ENCODE data around the gene ATP10B.

The ATP10B gene

DNA sequence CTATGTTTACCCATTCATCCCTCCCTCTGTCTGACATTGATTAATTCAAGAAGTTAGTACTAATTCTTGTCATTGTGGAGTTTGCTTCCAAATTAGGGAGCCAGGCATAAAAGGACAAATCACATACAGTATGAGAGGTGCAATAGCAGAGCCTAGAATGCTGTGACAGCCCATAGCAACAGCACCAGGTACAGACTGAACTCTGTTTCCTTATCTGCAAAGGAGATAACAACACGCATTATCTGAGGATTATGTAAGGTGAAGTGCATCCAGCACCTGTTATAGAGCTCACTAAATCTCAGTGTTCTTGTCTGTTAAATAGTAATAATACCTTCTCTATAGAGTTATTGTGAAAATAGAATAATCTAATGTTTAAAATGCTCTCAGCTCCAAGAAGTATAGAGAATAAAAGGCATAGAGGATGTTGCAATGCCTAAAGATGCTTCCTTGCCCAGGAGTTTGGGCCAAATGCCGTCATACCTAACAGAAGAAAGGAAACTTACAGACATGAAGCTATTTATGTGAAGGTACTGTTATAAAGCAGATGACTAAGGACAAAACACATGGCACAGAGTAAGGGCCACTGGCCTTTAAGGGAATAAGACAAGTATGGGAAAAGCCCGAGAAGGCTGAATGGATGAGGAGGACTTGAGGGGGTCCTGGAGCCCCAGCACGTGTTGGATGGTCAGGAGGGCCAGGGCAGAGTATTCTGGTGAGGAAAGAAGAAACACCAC lies 214.5 kb downstream of the ATP10B start:
- no peak for DNase-seq (ENCODE audit: low spot score)

DNA sequence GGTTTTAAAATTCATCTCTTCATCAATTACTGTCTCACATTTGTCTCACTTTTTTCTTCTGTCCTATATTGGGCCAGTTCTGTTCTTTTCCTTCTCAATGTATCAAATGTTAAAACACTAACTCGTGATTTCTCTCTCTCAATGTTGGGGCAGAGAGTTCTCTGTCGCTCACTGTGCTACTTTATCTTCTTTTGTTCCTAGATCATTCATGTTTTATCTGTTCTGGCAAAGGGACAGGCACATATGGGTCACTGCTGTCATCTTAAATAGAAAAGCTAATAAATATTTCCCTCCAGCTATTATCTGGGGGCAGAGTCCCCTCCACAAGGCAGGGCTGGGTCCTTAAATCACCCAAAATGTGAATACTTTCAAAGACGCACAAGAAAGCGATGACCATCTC lies 216.3 kb downstream of the ATP10B start:
- no peak for DNase-seq (ENCODE audit: low spot score)

DNA sequence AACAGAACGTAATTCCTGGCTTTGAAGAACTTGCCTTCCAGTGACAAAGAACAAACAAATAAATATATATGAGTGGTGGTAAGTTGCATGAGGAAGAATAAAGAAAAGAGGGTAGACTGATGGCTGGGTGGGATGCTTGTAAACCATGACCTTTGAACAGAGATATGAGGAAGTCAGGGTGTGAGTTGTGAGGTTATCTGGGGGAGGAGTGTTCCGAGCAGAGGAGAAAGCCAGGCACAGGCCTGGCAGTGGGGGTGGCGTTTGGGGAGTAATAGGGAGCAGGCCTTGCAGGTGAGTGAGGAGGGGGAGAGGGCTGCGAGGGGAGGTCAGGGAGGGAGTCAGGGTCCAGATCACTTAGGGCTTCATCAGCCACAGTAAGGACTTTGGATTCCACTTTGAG lies 217.0 kb downstream of the ATP10B start:
- DNase-seq (ENCODE audit: low spot score): peak; percentile 43

DNA sequence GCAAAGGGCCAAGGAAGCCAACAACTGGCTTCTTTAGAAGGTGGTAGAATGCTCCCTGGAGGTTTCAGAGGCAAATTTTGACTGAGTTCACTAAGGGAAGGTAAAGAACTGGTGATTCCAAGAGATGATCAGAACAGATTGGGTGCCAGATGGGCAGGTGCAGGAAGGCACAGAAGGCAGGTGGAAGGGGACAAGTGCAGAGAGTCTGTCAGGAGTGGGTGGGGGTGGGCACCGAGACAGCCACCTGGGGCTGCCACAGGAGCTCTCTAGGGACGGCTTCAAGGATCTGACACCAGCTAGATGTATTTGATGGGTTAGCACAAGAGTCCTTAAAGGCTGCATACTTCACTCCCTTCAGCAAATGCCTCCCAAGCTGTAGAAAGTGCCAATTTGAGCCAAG lies 223.0 kb downstream of the ATP10B start:
- no peak for DNase-seq (ENCODE audit: low spot score)

DNA sequence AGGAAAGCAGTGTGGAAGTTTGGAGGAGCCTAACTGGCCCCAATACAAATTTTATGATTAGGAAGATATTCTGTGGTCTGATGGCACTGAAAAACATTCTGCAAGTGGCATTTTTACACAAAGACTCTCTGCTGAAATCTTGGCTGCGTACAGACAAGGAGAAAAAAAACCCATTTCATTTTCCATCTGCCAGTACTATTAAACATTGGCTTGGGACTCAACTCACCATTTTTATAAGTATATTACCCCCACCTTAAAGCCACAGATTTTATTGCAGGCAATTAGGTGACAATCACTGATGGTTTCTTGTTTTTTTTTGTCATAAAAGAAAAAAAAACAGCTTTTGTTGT lies 223.4 kb downstream of the ATP10B start:
- no peak for DNase-seq (ENCODE audit: low spot score)

DNA sequence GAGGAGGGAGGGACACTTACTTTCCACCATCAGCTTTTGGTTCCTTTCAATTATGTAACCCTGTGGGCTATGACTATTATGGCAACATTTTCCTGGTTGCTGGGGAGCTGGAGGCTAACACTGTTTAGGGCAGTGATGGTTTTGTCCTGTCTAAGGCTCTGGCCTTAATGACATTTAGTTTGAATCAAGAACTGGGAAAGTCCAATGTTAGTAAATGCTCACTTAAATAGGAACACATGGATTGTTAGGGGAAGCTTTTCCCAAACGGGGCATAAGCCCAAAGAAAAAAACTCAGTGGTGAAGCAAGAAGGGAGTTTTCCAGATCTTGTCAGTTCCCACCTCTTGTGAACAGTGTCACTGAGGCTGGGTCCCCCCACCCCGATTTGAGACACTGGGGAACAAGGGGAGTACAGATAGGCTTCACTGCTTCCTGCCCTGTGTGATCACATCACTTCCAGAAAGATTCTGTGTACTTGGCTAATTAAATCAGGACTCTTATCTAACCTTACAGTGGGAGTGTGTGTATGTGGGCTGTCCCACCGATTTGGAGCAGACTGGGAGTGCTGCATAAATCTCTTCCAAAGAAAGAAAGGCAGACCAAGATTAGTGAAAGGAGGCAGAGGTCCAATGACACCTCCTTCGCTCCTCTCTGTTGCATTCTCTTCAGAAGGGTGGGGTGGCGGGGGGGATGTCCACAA lies 223.9 kb downstream of the ATP10B start:
- DNase-seq (ENCODE audit: low spot score): no peak

DNA sequence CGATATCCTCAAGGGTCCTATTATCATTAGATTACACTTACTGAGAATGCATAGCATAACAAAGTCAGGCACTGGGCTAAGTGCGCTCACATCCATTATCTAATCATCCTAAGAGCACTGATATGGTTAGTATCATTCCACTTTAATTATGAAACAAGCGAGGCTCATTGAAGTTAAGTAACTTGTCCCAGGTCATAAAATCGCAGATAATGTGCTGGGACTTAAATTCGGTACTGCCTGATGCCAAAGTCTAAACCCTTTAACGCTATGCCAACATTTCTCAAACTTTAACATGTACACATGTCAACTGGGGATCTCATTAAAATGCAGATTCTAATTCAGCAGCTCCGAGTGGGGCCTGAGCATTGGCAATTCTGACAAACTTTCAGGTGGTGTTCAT lies 225.7 kb downstream of the ATP10B start:
- no peak for DNase-seq (ENCODE audit: low spot score)

DNA sequence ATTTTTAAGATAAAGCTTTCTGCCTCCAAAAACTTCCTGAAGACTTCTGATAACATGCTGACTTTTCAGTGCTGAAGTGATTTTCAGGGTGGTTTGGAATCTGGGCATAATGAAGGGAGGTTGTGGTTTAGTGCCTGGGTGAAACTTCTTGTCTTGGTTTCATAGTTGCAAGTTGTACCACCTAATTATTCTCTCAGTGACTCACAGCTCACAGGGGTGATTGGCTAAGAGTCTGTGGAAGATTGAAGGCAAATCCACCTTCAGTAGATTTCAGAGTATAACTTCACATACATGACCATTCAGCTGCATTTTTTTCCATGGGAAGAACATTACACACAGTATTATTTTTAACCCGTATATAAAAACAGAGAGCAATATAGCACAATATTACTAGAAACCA lies 230.5 kb downstream of the ATP10B start:
- DNase-seq (ENCODE audit: low spot score): no peak

DNA sequence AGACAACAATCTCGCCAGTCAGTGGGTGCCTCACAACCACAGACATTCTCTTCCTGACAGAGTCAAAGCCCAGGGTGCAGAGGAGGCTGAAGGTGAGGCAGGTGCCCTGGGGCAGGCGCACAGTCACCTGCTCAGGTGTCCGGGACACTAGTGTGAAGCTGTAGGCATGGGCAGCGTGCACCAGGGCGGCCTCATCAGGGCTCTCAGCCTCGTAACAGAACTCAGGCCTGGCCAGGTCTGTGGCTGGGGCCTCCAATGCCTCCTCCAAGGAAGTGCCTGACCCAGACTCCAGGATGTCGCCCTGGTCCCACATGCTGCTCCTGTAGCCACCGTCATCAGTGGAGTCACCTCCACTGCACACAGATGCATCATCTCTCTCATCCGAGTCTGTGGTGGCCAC lies 231.6 kb downstream of the ATP10B start:
- DNase-seq (ENCODE audit: low spot score): no peak

DNA sequence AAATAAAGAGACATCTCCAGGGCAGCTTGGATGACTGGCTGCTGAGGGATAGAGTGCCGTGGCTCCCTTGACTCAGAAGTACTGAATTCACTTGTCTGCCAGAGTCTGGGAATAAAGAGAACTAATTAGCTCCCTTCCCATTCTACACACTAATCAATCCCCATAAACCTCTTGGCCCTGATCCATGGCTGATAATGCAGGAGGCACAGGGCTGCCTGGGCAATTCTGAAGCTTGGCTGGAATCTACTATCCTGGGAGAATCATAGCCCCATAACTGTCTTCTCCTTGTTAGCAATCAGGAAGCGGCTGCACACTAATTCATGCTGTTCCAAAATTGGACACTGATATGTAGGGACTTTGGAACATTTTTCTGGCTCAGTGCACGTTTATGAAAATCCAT lies 232.6 kb downstream of the ATP10B start:
- DNase-seq (ENCODE audit: low spot score): no peak

DNA sequence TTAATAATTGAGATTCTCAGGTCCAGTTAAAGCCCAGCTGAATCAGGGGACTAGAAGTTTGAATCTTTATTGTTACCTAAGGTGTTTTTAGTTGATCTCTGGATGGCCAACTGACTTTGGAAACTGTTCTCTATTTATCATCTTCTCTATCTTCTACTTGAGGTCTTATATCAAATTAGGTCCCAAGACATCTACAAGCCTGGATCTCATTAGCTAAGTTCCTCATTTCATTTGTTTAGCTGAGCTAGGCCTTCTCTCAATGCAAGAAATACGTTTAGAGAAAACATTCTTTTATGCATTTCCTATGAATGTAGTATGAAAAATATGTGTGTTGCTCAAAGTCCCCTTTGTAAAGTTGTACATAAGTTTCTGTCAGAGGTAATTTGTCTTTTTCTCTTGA lies 233.7 kb downstream of the ATP10B start:
- DNase-seq (ENCODE audit: low spot score): no peak

DNA sequence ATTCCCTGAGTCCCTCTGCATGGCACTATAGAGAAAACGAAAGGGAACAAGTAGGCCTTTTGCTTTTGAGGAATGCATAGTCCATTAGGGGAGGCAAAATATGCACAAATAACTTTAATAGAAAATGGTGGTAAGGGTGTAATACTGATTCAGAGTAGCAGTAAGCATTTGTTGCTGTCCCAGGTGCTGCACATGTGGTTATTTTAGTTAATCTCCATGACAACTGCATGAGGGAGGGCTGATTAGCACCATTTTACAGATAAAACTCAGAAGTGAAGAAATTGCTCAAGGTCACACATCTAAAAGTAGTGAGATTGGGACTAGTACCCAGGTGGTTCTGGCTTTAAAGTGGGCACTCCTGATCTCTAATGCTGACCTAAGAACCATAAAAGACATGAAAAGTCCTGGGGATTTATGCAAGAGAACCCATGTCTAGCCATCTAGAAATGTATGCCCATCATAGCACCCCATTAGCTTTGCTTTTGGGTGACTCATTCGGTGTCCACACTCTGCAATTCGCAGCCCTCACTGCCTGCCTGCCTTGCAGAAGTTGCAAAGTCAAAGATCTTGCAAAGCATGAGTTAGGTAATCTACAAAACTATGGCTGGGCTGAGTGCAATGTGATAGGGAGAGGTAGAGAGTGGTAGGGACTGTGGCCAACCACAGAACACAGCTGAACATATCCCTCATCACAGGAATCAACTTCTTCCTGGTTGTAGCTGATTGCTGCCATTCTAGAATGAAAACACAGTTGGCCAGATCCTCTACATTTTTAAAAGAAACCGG lies 235.1 kb downstream of the ATP10B start:
- no peak for DNase-seq (ENCODE audit: low spot score)

DNA sequence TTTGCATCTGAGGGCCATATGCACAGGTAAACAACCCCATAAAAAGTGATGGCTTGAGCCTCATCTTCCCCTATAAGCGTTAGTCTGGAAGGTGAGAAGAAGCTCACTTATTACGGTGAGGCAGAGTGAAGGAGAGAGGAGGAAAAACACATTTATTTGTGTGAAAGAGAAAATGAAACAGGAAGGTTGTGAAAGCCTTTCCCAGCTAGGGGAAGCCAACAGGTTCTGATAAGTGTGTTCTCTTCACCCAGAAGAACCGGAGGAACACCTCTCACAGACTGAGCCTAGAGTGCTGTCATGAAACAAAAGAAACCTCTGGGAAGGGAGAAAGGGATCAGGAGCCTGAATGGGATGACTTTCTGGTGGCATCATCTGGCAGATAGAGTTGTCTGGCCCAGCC lies 237.9 kb downstream of the ATP10B start:
- no peak for DNase-seq (ENCODE audit: low spot score)

DNA sequence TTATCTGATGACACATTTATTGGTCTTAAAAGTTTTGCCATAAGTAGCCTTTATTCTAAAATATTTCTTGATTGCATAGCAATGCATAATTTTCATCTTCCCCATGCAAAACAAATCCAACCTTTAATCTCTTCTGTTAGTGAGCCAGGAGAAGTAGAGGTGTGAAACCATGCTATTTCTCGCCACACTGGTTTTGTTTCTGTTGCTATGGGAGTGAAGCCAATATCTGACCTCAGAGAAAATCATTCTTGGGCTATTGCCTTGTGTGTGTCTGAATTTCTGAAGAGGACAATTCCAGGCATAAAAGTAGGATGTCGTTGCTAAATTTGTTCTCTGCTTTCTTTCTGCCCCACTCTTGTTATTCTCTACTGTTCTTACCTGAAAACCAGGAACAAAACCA lies 246.7 kb downstream of the ATP10B start:
- no peak for DNase-seq (ENCODE audit: low spot score)

DNA sequence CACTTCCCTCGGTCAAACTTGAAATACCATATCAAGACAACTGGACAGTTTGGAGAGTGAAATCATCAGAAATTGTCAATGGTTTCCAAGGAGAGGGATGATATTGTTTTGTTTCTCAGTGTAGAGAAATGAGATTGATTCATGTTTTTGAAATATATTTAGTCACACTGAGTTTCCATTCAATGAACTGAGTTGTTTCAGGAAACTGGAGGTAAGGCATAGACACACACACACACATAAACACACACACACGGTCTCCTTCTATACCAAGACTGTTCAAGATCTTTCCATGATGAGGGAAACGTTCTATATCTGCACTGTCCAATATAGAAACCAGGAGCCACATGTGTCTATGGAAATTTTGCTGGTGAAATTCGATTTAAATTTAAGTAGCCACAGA lies 247.5 kb downstream of the ATP10B start:
- no peak for DNase-seq (ENCODE audit: low spot score)

DNA sequence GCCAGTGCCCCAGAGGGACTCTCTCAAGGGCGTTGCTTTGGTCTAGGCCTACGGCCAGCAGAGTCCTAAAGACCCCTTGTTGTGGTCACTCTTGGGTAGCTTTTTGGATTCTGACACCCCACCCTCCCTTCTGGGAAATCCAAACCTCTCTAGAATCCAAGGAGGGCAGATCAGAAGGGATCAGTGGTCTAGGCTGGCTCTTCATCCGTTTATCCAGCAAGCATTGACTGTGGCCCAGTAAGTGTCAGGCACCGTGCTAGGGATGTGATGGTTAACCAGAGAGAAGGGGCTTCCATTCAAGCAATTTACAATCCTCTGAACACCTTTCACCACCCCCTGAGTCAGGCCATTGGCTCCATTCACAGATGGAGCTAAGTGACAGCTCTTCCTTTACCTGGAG lies 249.3 kb downstream of the ATP10B start:
- no peak for DNase-seq (ENCODE audit: low spot score)

DNA sequence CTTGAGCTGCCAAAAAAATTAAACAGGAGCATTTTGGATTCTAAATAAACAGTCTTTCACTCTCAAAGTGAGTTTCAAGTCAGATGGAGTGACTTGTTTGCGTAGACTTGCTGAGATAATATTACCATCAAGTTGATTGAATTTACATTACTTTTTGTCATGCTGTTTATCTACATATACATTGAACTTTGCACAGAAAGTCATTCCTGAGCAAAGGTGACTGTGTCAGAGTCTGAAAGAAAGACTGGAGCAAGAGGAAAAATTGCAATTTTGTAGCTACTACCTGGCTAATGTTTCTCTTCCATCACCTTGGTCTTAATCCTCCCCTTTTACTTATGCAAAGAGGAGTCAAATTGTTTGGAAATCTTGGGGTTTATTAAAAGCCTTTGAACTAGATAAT lies 251.0 kb downstream of the ATP10B start:
- DNase-seq (ENCODE audit: low spot score): no peak

DNA sequence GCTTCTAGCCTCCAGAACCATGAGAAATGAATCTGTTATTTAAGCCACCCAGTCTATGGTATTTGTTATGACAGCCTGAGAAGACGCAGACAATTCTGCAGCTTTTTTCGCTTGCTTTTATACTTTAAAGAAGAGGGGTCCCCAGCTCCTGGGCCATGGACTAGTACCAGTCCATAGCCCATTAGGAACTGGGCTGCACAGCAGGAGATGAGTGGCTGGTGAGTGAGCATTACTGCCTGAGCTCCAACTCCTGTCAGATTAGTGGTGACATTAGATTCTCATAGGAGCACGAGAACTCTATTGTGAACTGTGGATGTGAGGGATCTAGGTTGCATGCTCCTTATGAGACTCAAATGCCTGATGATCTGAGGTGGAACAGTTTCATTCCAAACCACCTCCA lies 278.7 kb downstream of the ATP10B start:
- no peak for DNase-seq (ENCODE audit: low spot score)

DNA sequence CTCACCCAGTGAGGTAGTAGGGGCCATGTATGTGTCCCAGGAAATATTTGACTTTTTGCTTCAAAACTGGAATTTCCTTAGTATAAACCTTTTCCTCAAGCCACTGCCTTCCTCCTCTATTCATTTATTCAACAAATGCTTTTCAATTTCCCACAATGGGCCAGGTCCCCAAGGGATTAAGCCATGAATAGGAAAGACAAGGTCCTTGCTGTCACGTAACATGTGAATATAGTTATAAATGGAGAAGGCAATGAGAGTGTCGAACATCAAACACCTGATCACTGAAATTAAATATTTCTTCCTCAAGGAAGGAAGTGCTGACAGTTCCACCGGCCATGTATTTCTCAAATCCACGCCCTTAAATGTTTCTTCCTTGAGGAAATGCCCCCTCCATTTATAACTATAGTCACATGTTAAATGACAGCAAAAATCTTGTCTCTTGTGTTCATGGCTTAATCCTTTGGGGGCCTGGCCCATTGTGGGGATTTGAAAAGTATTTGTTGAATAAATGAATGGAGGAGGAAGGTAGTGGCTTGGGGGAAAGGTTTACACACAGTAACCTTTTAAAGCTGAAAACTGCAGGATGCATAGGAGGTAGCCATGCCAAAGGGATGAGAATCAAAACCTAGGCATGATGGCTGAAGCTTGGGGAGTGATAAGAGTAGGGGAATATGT lies 284.8 kb downstream of the ATP10B start:
- no peak for DNase-seq (ENCODE audit: low spot score)

DNA sequence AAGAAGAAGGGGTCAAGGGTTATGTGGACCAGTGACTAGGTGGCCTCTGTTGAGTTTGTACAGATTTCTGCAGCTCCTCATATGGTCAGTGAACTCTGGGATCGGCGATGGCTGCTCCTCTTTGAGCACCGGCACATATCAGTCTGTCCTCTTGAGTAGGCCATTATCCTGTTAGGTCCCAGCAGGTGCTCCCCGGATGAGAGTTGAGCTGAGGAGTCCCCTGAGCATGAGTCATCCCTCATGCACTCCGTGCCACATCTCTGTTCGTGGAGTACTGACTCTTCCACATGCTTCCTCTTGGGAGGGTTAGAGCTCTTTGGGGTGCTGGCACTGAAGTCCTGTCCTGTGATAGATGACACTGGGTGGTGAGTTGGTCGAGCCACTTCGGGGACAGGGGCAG lies 286.6 kb downstream of the ATP10B start:
- DNase-seq (ENCODE audit: low spot score): no peak

DNA sequence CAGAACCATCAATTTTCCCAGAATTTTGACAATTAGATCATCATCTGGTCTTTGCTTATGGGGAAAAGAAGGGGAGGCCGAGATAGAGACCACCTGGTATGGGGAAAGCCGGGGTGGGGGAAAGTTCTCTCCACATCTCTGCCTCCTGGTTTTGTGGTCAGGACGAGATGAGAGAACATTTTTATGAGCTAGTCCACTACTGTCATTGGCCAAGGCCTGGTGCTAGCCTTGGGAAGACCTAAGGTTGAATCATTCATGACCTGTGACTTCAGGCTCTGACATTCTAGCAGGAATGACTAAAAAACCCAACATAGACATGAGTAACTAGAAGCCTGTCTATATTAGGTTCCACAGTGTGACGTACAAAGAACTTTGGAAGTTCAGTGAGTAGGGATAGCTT lies 295.2 kb downstream of the ATP10B start:
- no peak for DNase-seq (ENCODE audit: low spot score)

DNA sequence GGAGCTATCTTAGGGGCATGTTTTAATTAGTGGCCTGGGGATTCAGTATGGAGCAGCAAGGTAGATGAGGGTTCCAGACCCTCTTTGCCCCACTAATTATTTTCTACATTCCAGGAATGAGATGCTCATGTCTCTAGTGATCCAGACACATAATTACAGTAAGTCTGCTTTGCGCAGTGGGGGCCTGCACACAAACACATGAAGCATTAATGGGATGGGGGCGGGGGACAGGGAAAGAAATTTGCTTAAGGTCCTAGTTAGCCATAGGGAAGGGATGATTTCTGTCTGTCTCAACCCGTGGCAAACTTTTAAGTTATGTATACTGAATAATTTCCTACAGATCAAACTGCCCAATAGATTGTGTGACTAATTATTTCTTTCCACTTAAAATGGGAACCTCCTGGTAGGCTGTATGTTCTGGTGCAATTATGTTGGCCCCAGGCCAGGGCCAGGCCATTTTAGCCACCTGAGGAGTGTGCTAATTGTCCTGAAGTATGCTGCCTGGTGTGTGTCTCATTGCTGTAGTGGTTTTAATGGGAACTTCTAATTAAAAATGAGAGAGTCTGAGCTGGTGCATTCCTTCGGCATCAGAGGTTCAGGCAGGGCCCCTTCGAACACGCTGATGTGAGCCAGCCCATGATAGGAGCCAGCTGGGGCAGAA lies 295.9 kb downstream of the ATP10B start:
- no peak for DNase-seq (ENCODE audit: low spot score)

Data from HuH-7 (cell line).